Loucy (cell line): ENCODE data around the gene MEF2A.

ENCODE experiments used
- H2AFZ ChIP-seq: fragments of 200-600 bp; sonication (generic); 2 replicates; pipeline ENCODE4 v1.6.0; 2016; ENCODE audit warnings: antibody characterized with exemption, mild to moderate bottlenecking, low read length, moderate library complexity
- H3F3A ChIP-seq: fragments of 200-600 bp; 2 replicates; pipeline ENCODE4 v1.6.0; 2016; ENCODE audit warnings: antibody characterized with exemption, low read depth, mild to moderate bottlenecking
- H3K27me3 ChIP-seq: fragments of 200-600 bp; sonication (generic); 2 replicates; pipeline ENCODE4 v1.6.1; 2014; ENCODE audit warnings: low read length, mild to moderate bottlenecking; ENCODE audit not compliant: insufficient read depth, poor library complexity, severe bottlenecking
- H3K36me3 ChIP-seq: fragments of 200-600 bp; sonication (generic); 2 replicates; pipeline ENCODE4 v1.6.1; 2016; ENCODE audit warnings: low read length; ENCODE audit not compliant: insufficient read depth
- H3K4me1 ChIP-seq: fragments of 200-600 bp; sonication (generic); 2 replicates; pipeline ENCODE4 v1.5.1; 2014; ENCODE audit warnings: low read length, mild to moderate bottlenecking; ENCODE audit not compliant: insufficient read depth, poor library complexity, severe bottlenecking
- H3K4me2 ChIP-seq: fragments of 200-600 bp; sonication (generic); 2 replicates; pipeline ENCODE4 v1.6.0; 2014; ENCODE audit warnings: antibody characterized with exemption, low read length, low read depth, mild to moderate bottlenecking; ENCODE audit not compliant: poor library complexity, severe bottlenecking
- H3K4me3 ChIP-seq: fragments of 200-600 bp; sonication (generic); 2 replicates; pipeline ENCODE4 v1.5.1; 2014; ENCODE audit warnings: low read length, mild to moderate bottlenecking, mixed read lengths; ENCODE audit not compliant: poor library complexity, severe bottlenecking
- H3K79me2 ChIP-seq: fragments of 200-600 bp; sonication (generic); 2 replicates; pipeline ENCODE4 v1.6.1; 2014; ENCODE audit warnings: low read length; ENCODE audit not compliant: insufficient read depth
- H3K9ac ChIP-seq: fragments of 200-600 bp; sonication (generic); 2 replicates; pipeline ENCODE4 v1.6.0; 2014; ENCODE audit warnings: mild to moderate bottlenecking, low read depth, low read length, moderate library complexity; ENCODE audit not compliant: poor library complexity, severe bottlenecking
- H3K9me2 ChIP-seq: fragments of 200-600 bp; sonication (generic); replicated peaks from 2 replicates; pipeline ENCODE4 v1.6.1; 2016; ENCODE audit warnings: low read depth, low read length, mixed read lengths
- H3K9me3 ChIP-seq: fragments of 200-600 bp; sonication (generic); 2 replicates; pipeline ENCODE4 v1.6.1; 2014; ENCODE audit warnings: mild to moderate bottlenecking, antibody characterized with exemption, low read length, low read depth; ENCODE audit not compliant: insufficient read depth
- H4K20me1 ChIP-seq: fragments of 200-600 bp; sonication (generic); 2 replicates; pipeline ENCODE4 v1.6.0; 2014; ENCODE audit warnings: antibody characterized with exemption, low read length, mild to moderate bottlenecking; ENCODE audit not compliant: insufficient read depth, poor library complexity, severe bottlenecking
- EZH2phosphoT487 ChIP-seq: fragments of 200-600 bp; IDR thresholded peaks from 2 replicates; pipeline ENCODE4 v1.6.1; 2018; ENCODE audit warnings: antibody characterized with exemption, mild to moderate bottlenecking, moderate library complexity, borderline replicate concordance
- TF ChIP-seq, protein P1 (sequence below): fragments of 200-600 bp; sonication (generic); conservative IDR thresholded peaks from 2 replicates; pipeline ENCODE4 v1.5.1; 2014; ENCODE audit warnings: mild to moderate bottlenecking, antibody characterized with exemption, low read length

Gene MEF2A

DNA sequence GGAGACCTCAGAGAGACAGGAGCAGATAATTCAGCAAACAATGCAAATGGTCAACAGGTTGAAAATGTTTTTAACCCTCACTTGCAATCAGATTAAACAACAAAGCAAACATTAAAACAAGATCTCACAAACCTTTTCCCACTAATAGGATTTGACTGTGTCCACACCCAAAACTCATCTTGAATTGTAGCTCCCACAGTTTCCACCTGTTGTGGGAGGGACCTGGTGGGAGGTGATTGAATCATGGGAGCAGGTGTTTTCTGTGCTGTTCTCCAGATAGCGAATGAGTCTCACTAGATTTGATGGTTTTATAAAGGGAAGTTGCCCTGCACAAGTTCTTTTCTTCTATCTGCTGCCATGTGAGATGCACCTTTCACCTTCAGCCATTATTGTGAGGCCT is 168.8 kb downstream of the MEF2A start:
- Histone ChIP-seq H3K27me3 (no peaks in the 10 kb centered on the region), H3K9me3 (no peaks in the 10 kb centered on the region), H3K79me2 (no peaks in the 10 kb centered on the region), H3F3A (no peaks in the 10 kb centered on the region), H3K4me3 (no peak overlapping the region), H3K36me3 (no peaks in the 10 kb centered on the region), H4K20me1 (no peaks in the 10 kb centered on the region), H3K4me1 (peaks cover 4% of the 10 kb centered on the region), H3K4me2 (no peak overlapping the region), H2AFZ (no peak overlapping the region), H3K9me2 (no peaks in the 10 kb centered on the region), H3K9ac (no peak overlapping the region)
- TF ChIP-seq EZH2phosphoT487 = no peak
- TF ChIP-seq, protein P1, sequence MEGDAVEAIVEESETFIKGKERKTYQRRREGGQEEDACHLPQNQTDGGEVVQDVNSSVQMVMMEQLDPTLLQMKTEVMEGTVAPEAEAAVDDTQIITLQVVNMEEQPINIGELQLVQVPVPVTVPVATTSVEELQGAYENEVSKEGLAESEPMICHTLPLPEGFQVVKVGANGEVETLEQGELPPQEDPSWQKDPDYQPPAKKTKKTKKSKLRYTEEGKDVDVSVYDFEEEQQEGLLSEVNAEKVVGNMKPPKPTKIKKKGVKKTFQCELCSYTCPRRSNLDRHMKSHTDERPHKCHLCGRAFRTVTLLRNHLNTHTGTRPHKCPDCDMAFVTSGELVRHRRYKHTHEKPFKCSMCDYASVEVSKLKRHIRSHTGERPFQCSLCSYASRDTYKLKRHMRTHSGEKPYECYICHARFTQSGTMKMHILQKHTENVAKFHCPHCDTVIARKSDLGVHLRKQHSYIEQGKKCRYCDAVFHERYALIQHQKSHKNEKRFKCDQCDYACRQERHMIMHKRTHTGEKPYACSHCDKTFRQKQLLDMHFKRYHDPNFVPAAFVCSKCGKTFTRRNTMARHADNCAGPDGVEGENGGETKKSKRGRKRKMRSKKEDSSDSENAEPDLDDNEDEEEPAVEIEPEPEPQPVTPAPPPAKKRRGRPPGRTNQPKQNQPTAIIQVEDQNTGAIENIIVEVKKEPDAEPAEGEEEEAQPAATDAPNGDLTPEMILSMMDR = no peak

DNA sequence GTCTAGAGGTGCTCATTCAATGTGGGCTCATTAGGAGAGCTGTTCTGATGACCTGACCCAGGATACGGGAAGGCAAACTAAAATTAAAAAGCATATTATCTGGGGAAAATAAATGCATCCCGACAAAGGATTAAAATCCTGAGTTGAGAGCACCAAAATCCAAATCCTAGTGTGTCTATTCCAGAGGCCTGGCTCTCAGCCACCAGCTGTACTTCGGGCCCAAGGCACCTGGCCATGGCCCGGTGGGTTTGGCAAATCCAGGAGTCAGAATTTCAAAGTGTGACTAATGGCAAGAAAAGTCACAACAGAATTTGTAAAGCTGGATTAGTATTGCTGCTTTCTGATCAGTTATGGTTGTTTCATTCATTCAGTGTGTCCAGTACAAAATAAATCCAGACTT is 170.1 kb downstream of the MEF2A start:
- H3K9me2 ChIP-seq = no peaks in the 10 kb centered on the region
- no peak overlapping the region for H3K9ac ChIP-seq
- H3F3A ChIP-seq = no peaks in the 10 kb centered on the region
- peaks cover 4% of the 10 kb centered on the region for H3K4me1 ChIP-seq
- H2AFZ ChIP-seq = no peak overlapping the region
- H3K79me2 ChIP-seq = no peaks in the 10 kb centered on the region
- no peaks in the 10 kb centered on the region for H3K36me3 ChIP-seq
- no peak overlapping the region for H3K4me2 ChIP-seq
- TF ChIP-seq, protein P1 = no peak
- TF ChIP-seq EZH2phosphoT487 = no peak
- no peaks in the 10 kb centered on the region for H3K9me3 ChIP-seq
- H3K27me3 ChIP-seq = no peaks in the 10 kb centered on the region
- no peak overlapping the region for H3K4me3 ChIP-seq
- H4K20me1 ChIP-seq = no peaks in the 10 kb centered on the region

- no peaks in the 10 kb centered on the region for H3K36me3 ChIP-seq
- peaks cover 4% of the 10 kb centered on the region for H3K4me1 ChIP-seq
- no peak overlapping the region for H3K4me3 ChIP-seq
- TF ChIP-seq, protein P1 = no peak
- no peak for TF ChIP-seq EZH2phosphoT487
- no peak overlapping the region for H2AFZ ChIP-seq
- H3K9ac ChIP-seq = no peak overlapping the region
- H3F3A ChIP-seq = no peaks in the 10 kb centered on the region
- no peaks in the 10 kb centered on the region for H3K27me3 ChIP-seq
- H4K20me1 ChIP-seq = no peaks in the 10 kb centered on the region
- H3K9me2 ChIP-seq = no peaks in the 10 kb centered on the region
- H3K9me3 ChIP-seq = no peaks in the 10 kb centered on the region
- H3K4me2 ChIP-seq = no peak overlapping the region
- H3K79me2 ChIP-seq = no peaks in the 10 kb centered on the region
Observed at GRCh38 chr15:99736702-99737101, 170.9 kb downstream of the MEF2A start.
